CD4-positive, alpha-beta T cell (primary cell): Measurements from ENCODE around the gene GIPC2. TPM values are rescaled to one million over a fixed set of nuclear protein-coding genes. Genes with fewer than 3 reads are reported as not detected.
"Not testable (repeated sequence)": the region's sequence is repeated elsewhere in the genome, so short reads cannot be mapped to it uniquely, and the experiment has no call there.

Source experiments
- ATAC-seq: fragments of 200-7000 bp; cut with Tn5 transposase; one replicate; pipeline ENCODE4 v1.10.0; 2022; ENCODE audit warnings: mild to moderate bottlenecking; ENCODE audit not compliant: poor library complexity
- CTCF ChIA-PET: fragments of 350-600 bp; sonication (Branson Sonifier 250); formaldehyde crosslinking; loops from one replicate; lab custom pipeline; 2021; ENCODE audit warnings: antibody characterized with exemption, inconsistent platforms; lab: Charles Lee
- POLR2A ChIA-PET: fragments of 350-600 bp; sonication (Branson Sonifier 250); formaldehyde crosslinking; loops from one replicate; lab custom pipeline; 2021; ENCODE audit warnings: antibody characterized with exemption, inconsistent platforms; lab: Charles Lee
- DNase-seq, 14 experiments: peaks; one replicate each; pipeline ENCODE4 v3.0.0-alpha.2; 2013 to 2020; ENCODE audit warnings: mixed read lengths in 2 of 14
- H3K27ac ChIP-seq, 2 donors: one replicate each; pipeline versions ENCODE4 v1.5.1 to v1.7.0; 2013; ENCODE audit warnings: low read length in 2 of 2, low read depth in 1 of 2, mild to moderate bottlenecking in 1 of 2
- H3K27me3 ChIP-seq, 2 experiments: 1 replicate in 1 of 2; 2 replicates in 1 of 2; pipeline versions ENCODE4 v1.6.1 to v1.7.0; 2013; ENCODE audit warnings: low read length in 2 of 2, control low read depth in 1 of 2, mild to moderate bottlenecking in 1 of 2, moderate library complexity in 1 of 2; ENCODE audit not compliant: insufficient read depth in 2 of 2, control insufficient read depth in 1 of 2
- H3K36me3 ChIP-seq: one replicate; pipeline ENCODE4 v1.6.1; 2013; ENCODE audit warnings: low read length, control low read depth; ENCODE audit not compliant: insufficient read depth
- H3K4me1 ChIP-seq: one replicate; pipeline ENCODE4 v1.6.1; 2013; ENCODE audit warnings: low read length, control low read depth; ENCODE audit not compliant: insufficient read depth
- H3K4me3 ChIP-seq: one replicate; pipeline ENCODE4 v1.5.1; 2013; ENCODE audit warnings: mild to moderate bottlenecking, low read length, moderate library complexity
- H3K9me3 ChIP-seq, 2 experiments: 1 replicate in 1 of 2; 2 replicates in 1 of 2; pipeline versions ENCODE4 v1.6.1 to v1.7.0; 2013; ENCODE audit warnings: low read length in 2 of 2, mild to moderate bottlenecking in 2 of 2, control low read depth in 1 of 2, moderate library complexity in 1 of 2; ENCODE audit not compliant: control insufficient read depth in 1 of 2, insufficient read depth in 1 of 2
- H3K27ac Mint-ChIP-seq: one replicate; pipeline ENCODE4 v1.8.0; 2020; ENCODE audit warnings: mixed read lengths
- H3K27me3 Mint-ChIP-seq: one replicate; pipeline ENCODE4 v1.8.0; 2021; ENCODE audit warnings: mixed read lengths
- H3K36me3 Mint-ChIP-seq: one replicate; pipeline ENCODE4 v1.8.0; 2021; ENCODE audit warnings: low read depth, mixed read lengths
- H3K4me1 Mint-ChIP-seq: one replicate; pipeline ENCODE4 v1.8.0; 2021; ENCODE audit warnings: low read depth, mixed read lengths
- H3K4me3 Mint-ChIP-seq: one replicate; pipeline ENCODE4 v1.8.0; 2020; ENCODE audit warnings: mild to moderate bottlenecking, mixed read lengths
- H3K9me3 Mint-ChIP-seq: one replicate; pipeline ENCODE4 v1.8.0; 2020; ENCODE audit warnings: mixed read lengths
- CTCF ChIP-seq: fragments of 200-600 bp; IDR thresholded peaks from one replicate; pipeline ENCODE4 v1.8.0; 2022; ENCODE audit warnings: antibody characterized with exemption, mild to moderate bottlenecking
- intact Hi-C, 2 experiments: fragments of 100-400 bp; cut with DNase I in 1 of 2; cut with micrococcal nuclease in 1 of 2; formaldehyde crosslinking; loops; one replicate each; pipeline versions ENCODE4 v1.15.1 to v1.9.0; 2023 to 2025; cut with DNase I, micrococcal nuclease
- polyA plus RNA-seq, 2 donors: library from polyadenylated mRNA; unstranded; fragments of 120-200 nt; gene quantifications; one replicate each; pipeline ENCODE4 v1.2.1, GENCODE V29; 2013
- total RNA-seq, 174 experiments: library from RNA in 2 of 174; stranded (reverse) in 2 of 174; gene quantifications; one replicate each; pipeline ENCODE4 v1.2.3 and lab custom pipeline; 2021 to 2026

GIPC2 gene
- total RNA-seq (not detected), total RNA-seq (lab: John Stamatoyannopoulos, UW) (0 to 1.1 (median 0.29) reads per million in 172 experiments)
- polyA plus RNA-seq (2013, experiment 1 of 2), result 0.09 TPM
- polyA plus RNA-seq (2013, experiment 2 of 2), result 0.22 TPM

GRCh38 chr1:78045926-78046778 is at the start of gene GIPC2:
Gene GIPC2 (plus strand): TSS chr1:78045966. CDS start chr1:78046095, 129 bp downstream.
- POLR2A ChIA-PET, result interaction anchor here (0.9 to 6.2 kb wide), 3 partner anchors 15 to 68 kb away, joined by 4 to 33 read pairs (median 8); partner anchors contain the start of genes DNAJB4 and FUBP1
- peak; percentile 52 for ATAC-seq
- Mint-ChIP-seq H3K27ac (no peak within 1 kb of the TSS), H3K27me3 (peaks cover 47% of the 10 kb centered on the region), H3K36me3 (no peaks in the 10 kb centered on the region), H3K9me3 (no peaks in the 10 kb centered on the region), H3K4me3 (peak within 1 kb of the TSS; percentile 72), H3K4me1 (peaks cover 20% of the 10 kb centered on the region)
- Histone ChIP-seq H3K36me3 (no peaks in the 10 kb centered on the region), H3K4me1 (peaks cover 16% of the 10 kb centered on the region), H3K9me3 (peaks cover 0 to 4% of the 10 kb centered on the region in 2 experiments), H3K27me3 (peaks cover 21 to 39% of the 10 kb centered on the region in 2 experiments), H3K27ac (no peak within 1 kb of the TSS), H3K4me3 (peak within 1 kb of the TSS; percentile 51)
- TF ChIP-seq CTCF, result no peak
- CTCF ChIA-PET, result no interaction called here
- peak in 9 of 14 experiments; percentile 6 to 38 (median 11) for DNase-seq
- intact Hi-C loops, result no loop called here

GRCh38 chr1:77996734-77997133 is 49.0 kb upstream of the GIPC2 start:
- no peaks in the 10 kb centered on the region for H3K9me3 Mint-ChIP-seq
- H3K27ac Mint-ChIP-seq, result no peak overlapping the region
- H3K4me1 ChIP-seq, result no peaks in the 10 kb centered on the region
- intact Hi-C loops, result no loop called here
- H3K36me3 Mint-ChIP-seq, result peaks cover 11% of the 10 kb centered on the region
- no peak for ATAC-seq
- no peak overlapping the region for H3K4me3 Mint-ChIP-seq
- no peaks in the 10 kb centered on the region for H3K4me1 Mint-ChIP-seq
- H3K27me3 ChIP-seq, result no peaks in the 10 kb centered on the region
- TF ChIP-seq CTCF, result no peak
- H3K27me3 Mint-ChIP-seq, result no peaks in the 10 kb centered on the region
- no peak for DNase-seq
- H3K36me3 ChIP-seq, result no peaks in the 10 kb centered on the region
- H3K4me3 ChIP-seq, result no peak overlapping the region
- ChIA-PET CTCF (interaction anchor here (0.7 kb wide), 1 partner anchor 16 kb away, joined by 3 read pairs; no protein-coding TSS in a partner anchor), POLR2A (interaction anchor here (3.6 kb wide), 1 partner anchor 8 kb away, joined by 19 read pairs; the partner anchor contains the start of gene DNAJB4)
- no peak overlapping the region for H3K27ac ChIP-seq
- no peaks in the 10 kb centered on the region for H3K9me3 ChIP-seq

GRCh38 chr1:78000536-78000935 is 45.2 kb upstream of the GIPC2 start:
- not testable (repeated sequence) for H3K4me1 ChIP-seq, H3K4me3 Mint-ChIP-seq, ATAC-seq, H3K27me3 ChIP-seq, H3K27ac ChIP-seq, H3K36me3 Mint-ChIP-seq, DNase-seq, H3K9me3 Mint-ChIP-seq, H3K9me3 ChIP-seq, H3K27ac Mint-ChIP-seq, H3K27me3 Mint-ChIP-seq, H3K36me3 ChIP-seq, H3K4me3 ChIP-seq
- POLR2A ChIA-PET, result interaction anchor here (1.3 to 9.3 kb wide), 2 partner anchors 21 to 29 kb away, joined by 7 to 419 read pairs; partner anchors contain the start of gene FUBP1
- CTCF ChIA-PET, result interaction anchor here (1.3 to 2.0 kb wide), 2 partner anchors 20 to 22 kb away, joined by 3 to 8 read pairs; partner anchors contain the start of gene FUBP1
- intact Hi-C loops, result loop anchor here in 1 of 2 experiments (10.0 kb wide), 3 partner anchors 236 to 1926 kb away; partner anchors contain the start of genes IFI44 and ST6GALNAC3
- peaks cover 20% of the 10 kb centered on the region for H3K4me1 Mint-ChIP-seq
